Skeletal muscle satellite cell (primary cell): ENCODE data around the gene FHOD3.

Experiments used
- H3K27me3 ChIP-seq: 2 replicates; pipeline ENCODE4 v1.7.0; 2013; ENCODE audit warnings: low read length; ENCODE audit not compliant: control insufficient read depth, insufficient read depth
- H3K36me3 ChIP-seq: 2 replicates; pipeline ENCODE4 v1.7.0; 2013; ENCODE audit warnings: mild to moderate bottlenecking, control low read depth, low read length; ENCODE audit not compliant: insufficient read depth
- H3K4me1 ChIP-seq: 2 replicates; pipeline ENCODE4 v1.7.0; 2013; ENCODE audit warnings: low read length; ENCODE audit not compliant: control insufficient read depth, insufficient read depth
- H3K4me2 ChIP-seq: 2 replicates; pipeline ENCODE4 v1.7.0; 2013; ENCODE audit warnings: mild to moderate bottlenecking, low read length
- H3K4me3 ChIP-seq: 2 replicates; pipeline ENCODE4 v1.7.0; 2013; ENCODE audit warnings: low read length
- H3K9ac ChIP-seq: 2 replicates; pipeline ENCODE4 v1.7.0; 2013; ENCODE audit warnings: mild to moderate bottlenecking, low read depth, low read length, moderate library complexity
- H3K9me3 ChIP-seq: replicated peaks from 2 replicates; pipeline ENCODE4 v1.7.0; 2013; ENCODE audit warnings: mild to moderate bottlenecking, control low read depth, low read length

The FHOD3 gene

GRCh38 chr18:36446059-36446458 lies 148.5 kb downstream of the FHOD3 start:
- Histone ChIP-seq H3K4me1 (peaks cover 35% of the 10 kb centered on the region), H3K9ac (no peak overlapping the region), H3K4me3 (no peak overlapping the region), H3K36me3 (no peaks in the 10 kb centered on the region), H3K9me3 (no peaks in the 10 kb centered on the region), H3K27me3 (no peaks in the 10 kb centered on the region), H3K4me2 (no peak overlapping the region)

- no peak overlapping the region for H3K9ac ChIP-seq
- H3K4me2 ChIP-seq = no peak overlapping the region
- no peaks in the 10 kb centered on the region for H3K9me3 ChIP-seq
- H3K4me3 ChIP-seq = no peak overlapping the region
- H3K36me3 ChIP-seq = no peaks in the 10 kb centered on the region
- no peaks in the 10 kb centered on the region for H3K27me3 ChIP-seq
- peaks cover 18% of the 10 kb centered on the region for H3K4me1 ChIP-seq
These were observed 151.1 kb downstream of the FHOD3 start for GRCh38 chr18:36448384-36449290.

GRCh38 chr18:36449451-36449850 lies 151.9 kb downstream of the FHOD3 start:
- no peaks in the 10 kb centered on the region for H3K36me3 ChIP-seq
- H3K4me2 ChIP-seq = no peak overlapping the region
- no peaks in the 10 kb centered on the region for H3K9me3 ChIP-seq
- H3K4me3 ChIP-seq = no peak overlapping the region
- H3K9ac ChIP-seq = no peak overlapping the region
- H3K27me3 ChIP-seq = no peaks in the 10 kb centered on the region
- peaks cover 18% of the 10 kb centered on the region for H3K4me1 ChIP-seq

GRCh38 chr18:36450264-36450663 lies 152.8 kb downstream of the FHOD3 start:
- no peaks in the 10 kb centered on the region for H3K36me3 ChIP-seq
- H3K4me1 ChIP-seq = peaks cover 18% of the 10 kb centered on the region
- H3K27me3 ChIP-seq = no peaks in the 10 kb centered on the region
- no peak overlapping the region for H3K4me2 ChIP-seq
- H3K9me3 ChIP-seq = no peaks in the 10 kb centered on the region
- H3K4me3 ChIP-seq = no peak overlapping the region
- no peak overlapping the region for H3K9ac ChIP-seq

GRCh38 chr18:36451454-36452251 lies 154.1 kb downstream of the FHOD3 start:
- Histone ChIP-seq H3K4me1 (peaks cover 13% of the 10 kb centered on the region), H3K9me3 (no peaks in the 10 kb centered on the region), H3K4me2 (no peak overlapping the region), H3K36me3 (no peaks in the 10 kb centered on the region), H3K27me3 (no peaks in the 10 kb centered on the region), H3K4me3 (no peak overlapping the region), H3K9ac (no peak overlapping the region)

- Histone ChIP-seq H3K4me1 (peaks cover 5% of the 10 kb centered on the region), H3K9me3 (no peaks in the 10 kb centered on the region), H3K4me3 (no peak overlapping the region), H3K4me2 (no peak overlapping the region), H3K36me3 (no peaks in the 10 kb centered on the region), H3K9ac (no peak overlapping the region), H3K27me3 (peaks cover 3% of the 10 kb centered on the region)
These were observed 156.7 kb downstream of the FHOD3 start for GRCh38 chr18:36454245-36454644.

GRCh38 chr18:36454848-36455458 lies 157.4 kb downstream of the FHOD3 start:
- Histone ChIP-seq H3K36me3 (no peaks in the 10 kb centered on the region), H3K9me3 (no peaks in the 10 kb centered on the region), H3K4me1 (no peaks in the 10 kb centered on the region), H3K9ac (no peak overlapping the region), H3K4me3 (no peak overlapping the region), H3K4me2 (no peak overlapping the region), H3K27me3 (peaks cover 3% of the 10 kb centered on the region)

GRCh38 chr18:36455931-36456330 lies 158.4 kb downstream of the FHOD3 start:
- H3K9ac ChIP-seq = no peak overlapping the region
- H3K27me3 ChIP-seq = peaks cover 3% of the 10 kb centered on the region
- H3K4me1 ChIP-seq = no peaks in the 10 kb centered on the region
- no peak overlapping the region for H3K4me3 ChIP-seq
- H3K36me3 ChIP-seq = no peaks in the 10 kb centered on the region
- no peaks in the 10 kb centered on the region for H3K9me3 ChIP-seq
- H3K4me2 ChIP-seq = no peak overlapping the region

- peaks cover 3% of the 10 kb centered on the region for H3K27me3 ChIP-seq
- H3K4me3 ChIP-seq = no peak overlapping the region
- H3K9ac ChIP-seq = no peak overlapping the region
- H3K4me2 ChIP-seq = no peak overlapping the region
- H3K4me1 ChIP-seq = no peaks in the 10 kb centered on the region
- H3K36me3 ChIP-seq = no peaks in the 10 kb centered on the region
- no peaks in the 10 kb centered on the region for H3K9me3 ChIP-seq
These were observed 159.1 kb downstream of the FHOD3 start for GRCh38 chr18:36456622-36457021.

GRCh38 chr18:36457683-36458082 lies 160.2 kb downstream of the FHOD3 start:
- Histone ChIP-seq H3K36me3 (no peaks in the 10 kb centered on the region), H3K4me3 (no peak overlapping the region)

GRCh38 chr18:36458306-36458705 lies 160.8 kb downstream of the FHOD3 start:
- no peak overlapping the region for H3K4me2 ChIP-seq
- no peak overlapping the region for H3K4me3 ChIP-seq
- H3K27me3 ChIP-seq = peaks cover 3% of the 10 kb centered on the region
- no peak overlapping the region for H3K9ac ChIP-seq
- H3K9me3 ChIP-seq = no peaks in the 10 kb centered on the region
- no peaks in the 10 kb centered on the region for H3K4me1 ChIP-seq
- H3K36me3 ChIP-seq = no peaks in the 10 kb centered on the region

More at GRCh38 chr18:36457683-36458082, 160.2 kb downstream of the FHOD3 start:
- H3K9me3 ChIP-seq = no peaks in the 10 kb centered on the region
- H3K4me1 ChIP-seq = no peaks in the 10 kb centered on the region
- no peak overlapping the region for H3K4me2 ChIP-seq
- peaks cover 3% of the 10 kb centered on the region for H3K27me3 ChIP-seq
- no peak overlapping the region for H3K9ac ChIP-seq
